Measurements from ENCODE around the gene PRR36.

Gene PRR36

GRCh38 chr19:7912144-7912696 lies 38.0 kb upstream of the PRR36 start:
- TF ChIP-seq CTCF (conservative IDR thresholded peaks at IDR 0.05; ENCODE audit: low read depth, low read length): no peak
- no peak overlapping the region for H3K4me3 ChIP-seq (ENCODE audit: low read length)
- DNase-seq (ENCODE audit: low read depth): no peak

- TF ChIP-seq CTCF (conservative IDR thresholded peaks at IDR 0.05; ENCODE audit: low read depth, low read length): no peak
- no peak for DNase-seq (ENCODE audit: low read depth)
- no peak overlapping the region for H3K4me3 ChIP-seq (ENCODE audit: low read length)
Observed at GRCh38 chr19:7911508-7912143, 37.4 kb upstream of the PRR36 start.

- no peak for DNase-seq (ENCODE audit: low read depth)
- no peak overlapping the region for H3K4me3 ChIP-seq (ENCODE audit: low read length)
- no peak for TF ChIP-seq CTCF (conservative IDR thresholded peaks at IDR 0.05; ENCODE audit: low read depth, low read length)
Observed at GRCh38 chr19:7910321-7911161, 36.4 kb upstream of the PRR36 start.

GRCh38 chr19:7909471-7910067 lies 35.4 kb upstream of the PRR36 start:
- DNase-seq (ENCODE audit: low read depth): no peak
- TF ChIP-seq CTCF (conservative IDR thresholded peaks at IDR 0.05; ENCODE audit: low read depth, low read length): no peak
- no peak overlapping the region for H3K4me3 ChIP-seq (ENCODE audit: low read length)

GRCh38 chr19:7908742-7909461 lies 34.7 kb upstream of the PRR36 start:
- no peak for DNase-seq (ENCODE audit: low read depth)
- no peak overlapping the region for H3K4me3 ChIP-seq (ENCODE audit: low read length)
- TF ChIP-seq CTCF (conservative IDR thresholded peaks at IDR 0.05; ENCODE audit: low read depth, low read length): no peak

GRCh38 chr19:7908078-7908699 lies 34.0 kb upstream of the PRR36 start:
- no peak overlapping the region for H3K4me3 ChIP-seq (ENCODE audit: low read length)
- TF ChIP-seq CTCF (conservative IDR thresholded peaks at IDR 0.05; ENCODE audit: low read depth, low read length): no peak
- no peak for DNase-seq (ENCODE audit: low read depth)

Measured in retinal pigment epithelial cell (primary cell).